ENCODE measurements around the gene SCTR. TPM values are rescaled to one million over a fixed set of nuclear protein-coding genes. Genes with fewer than 3 reads are reported as not detected.
"Not testable (repeated sequence)": the region's sequence is repeated elsewhere in the genome, so short reads cannot be mapped to it uniquely, and the experiment has no call there.

The SCTR gene
- total and polyA plus RNA-seq, 12 donors, result 0.33 to 8.3 (median 0.46) TPM; not detected in 5

DNA sequence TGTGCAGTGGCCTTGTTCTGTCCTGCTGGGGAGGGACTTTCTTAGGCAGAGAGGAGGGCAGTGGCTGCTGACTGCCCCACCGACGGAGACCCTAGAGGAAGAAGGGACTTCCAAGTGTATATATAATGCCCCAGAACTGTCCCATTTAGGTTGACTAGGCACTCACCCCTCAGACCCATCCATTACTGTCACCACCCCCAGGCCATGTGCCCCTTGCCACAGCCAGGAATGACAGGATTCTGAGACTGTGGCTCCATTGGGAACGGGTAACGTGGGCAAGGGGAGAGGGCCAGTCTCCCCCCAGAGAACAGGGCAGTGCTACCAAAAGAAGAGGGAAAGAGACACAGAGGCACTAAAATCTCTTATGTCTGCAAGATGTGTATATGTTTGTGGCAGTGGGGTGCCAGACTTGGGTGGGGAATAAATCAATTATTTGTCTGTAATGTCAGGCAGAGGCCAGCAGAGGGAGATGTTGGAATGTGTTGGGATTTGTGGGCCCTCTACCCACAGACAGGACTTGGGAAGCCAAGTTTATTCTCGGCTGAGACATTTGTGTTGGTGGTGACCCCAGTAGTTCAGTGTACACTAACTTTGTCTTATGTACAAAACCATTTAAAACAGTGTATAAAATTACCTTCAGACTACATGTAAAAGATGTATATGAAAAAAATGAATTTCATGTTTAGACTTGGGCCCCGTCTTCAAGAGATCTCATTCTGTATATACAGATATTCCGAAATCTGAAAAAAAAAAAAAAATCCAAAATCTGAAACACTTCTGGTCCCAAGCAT, 116.7 kb downstream of the SCTR start:
- intact Hi-C loops (cut with DNase I), result loop anchor here (2.0 to 10.0 kb wide), 3 partner anchors 69 to 250 kb away; no protein-coding TSS in a partner anchor
- no peaks in the 10 kb centered on the region for H3K27me3 ChIP-seq
- peaks cover 0 to 7% of the 10 kb centered on the region in 2 donors for H3K4me1 ChIP-seq (replicated peaks in 1 of 2)
- 70 to 76% (median 73%) methylated on average over 7 of the region's 7 CpGs for WGBS, 4 donors
- no peaks in the 10 kb centered on the region for H3K9me3 ChIP-seq (replicated peaks in 1 of 3)
- no peak for TF ChIP-seq POLR2A (IDR thresholded peaks at IDR 0.05)
- TF ChIP-seq CTCF (IDR thresholded peaks at IDR 0.05), result peak; percentile 72 to 97 (median 91)
- H3K4me3 ChIP-seq, result no peak overlapping the region
- no peaks in the 10 kb centered on the region for H3K36me3 ChIP-seq (replicated peaks in 1 of 2)
- DNase-seq, result peak; percentile 42 to 82 (median 59)
- no peak overlapping the region for H3K27ac ChIP-seq

DNA sequence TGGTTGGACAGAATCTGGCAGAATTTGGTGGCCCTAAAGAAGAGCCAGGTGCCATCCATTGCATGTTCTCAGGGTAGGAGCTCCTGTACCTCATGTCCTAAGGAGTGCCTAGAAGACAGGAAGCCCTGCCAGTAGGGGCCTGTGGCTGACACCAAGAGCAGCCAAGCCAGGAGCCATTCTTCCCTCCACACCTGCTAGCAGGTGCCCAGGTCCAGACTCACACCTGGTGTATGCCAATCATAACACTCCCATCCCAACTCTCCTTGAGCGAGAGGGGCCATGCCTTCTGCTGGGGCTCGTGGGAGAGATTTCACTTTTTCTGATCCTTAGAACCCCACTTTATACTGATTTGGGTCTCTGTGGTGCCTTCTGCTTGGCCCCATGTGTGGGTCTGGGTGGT, 119.1 kb downstream of the SCTR start:
- H3K9me3 ChIP-seq (replicated peaks in 1 of 3), result no peaks in the 10 kb centered on the region
- intact Hi-C loops (cut with DNase I), result loop anchor here (5.0 to 10.0 kb wide), 2 partner anchors 250 to 252 kb away; no protein-coding TSS in a partner anchor
- no peaks in the 10 kb centered on the region for H3K36me3 ChIP-seq (replicated peaks in 1 of 2)
- no peak for DNase-seq
- H3K27me3 ChIP-seq, result no peaks in the 10 kb centered on the region
- H3K4me3 ChIP-seq, result no peak overlapping the region
- peaks cover 0 to 10% of the 10 kb centered on the region in 2 donors for H3K4me1 ChIP-seq (replicated peaks in 1 of 2)
- no peak for TF ChIP-seq POLR2A (IDR thresholded peaks at IDR 0.05)
- TF ChIP-seq CTCF (IDR thresholded peaks at IDR 0.05), result no peak
- no peak overlapping the region for H3K27ac ChIP-seq
- WGBS, 4 donors, result 83 to 100% (median 88%) methylated on average over 2 of the region's 2 CpGs; no CpG with 5 or more reads in 1 of the 4 donors

GRCh38 chr2:119403618-119404017, 120.7 kb downstream of the SCTR start:
- not testable (repeated sequence) for H3K4me1 ChIP-seq (replicated peaks in 1 of 2); H3K36me3 ChIP-seq (replicated peaks in 1 of 2); H3K9me3 ChIP-seq (replicated peaks in 1 of 3); H3K27me3 ChIP-seq; DNase-seq; H3K27ac ChIP-seq; H3K4me3 ChIP-seq
- intact Hi-C loops (cut with DNase I), result loop anchor here in 1 of 2 donors (10.0 kb wide), 1 partner anchor 251 kb away; no protein-coding TSS in a partner anchor
- WGBS, 4 donors, result 86 to 90% (median 88%) methylated on average over 12 of the region's 12 CpGs

DNA sequence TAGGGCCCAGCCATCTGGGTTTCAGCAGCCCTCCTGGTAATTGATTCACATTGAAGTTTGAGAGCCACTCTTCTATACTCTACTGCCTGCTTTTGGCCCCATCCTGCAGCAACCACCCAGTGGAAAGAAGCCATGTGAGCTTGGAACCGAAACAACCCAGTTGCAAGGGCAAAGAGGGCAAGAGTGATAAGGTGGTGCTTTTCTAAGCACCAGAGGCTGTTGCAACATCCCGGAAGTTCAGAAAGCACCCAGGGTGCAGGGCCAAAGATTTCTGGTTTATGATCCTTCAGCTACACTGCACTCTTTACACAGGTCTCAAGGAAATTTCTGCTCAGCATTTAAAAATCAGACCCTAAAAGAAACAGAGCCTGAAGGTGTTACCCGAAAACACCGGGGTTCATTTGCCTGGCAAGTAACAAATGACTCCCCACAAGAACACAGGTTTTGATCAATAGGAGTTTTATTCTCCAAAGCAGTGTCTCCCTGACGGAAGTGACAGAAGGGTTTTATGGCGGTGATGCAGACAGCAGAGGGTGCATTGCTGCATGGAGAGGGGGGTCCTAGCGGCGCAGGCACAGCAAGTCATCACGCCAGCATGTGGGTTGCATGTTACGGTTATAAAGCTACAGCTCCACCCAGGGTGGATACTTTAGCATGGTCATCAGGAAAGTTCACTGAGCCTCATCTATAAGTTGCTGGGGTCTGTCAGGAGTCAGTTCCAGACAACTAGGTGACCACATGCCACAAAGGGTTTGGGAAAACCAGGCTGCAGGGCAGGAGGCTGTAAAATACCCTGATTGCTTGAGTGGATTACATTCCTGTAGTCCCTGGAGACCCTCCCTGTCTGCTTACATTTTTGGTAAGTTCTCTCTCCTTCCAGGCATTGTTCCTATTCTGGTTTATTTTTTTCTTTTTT, 121.4 kb downstream of the SCTR start:
- intact Hi-C loops (cut with DNase I), result loop anchor here in 1 of 2 donors (10.0 kb wide), 1 partner anchor 252 kb away; no protein-coding TSS in a partner anchor
- H3K4me3 ChIP-seq, result no peak overlapping the region
- peaks cover 0 to 7% of the 10 kb centered on the region in 2 donors for H3K4me1 ChIP-seq (replicated peaks in 1 of 2)
- no peaks in the 10 kb centered on the region for H3K36me3 ChIP-seq (replicated peaks in 1 of 2)
- peak in 5 of 7 donors; percentile 42 to 71 (median 53) for DNase-seq
- H3K27me3 ChIP-seq, result no peaks in the 10 kb centered on the region
- TF ChIP-seq POLR2A (IDR thresholded peaks at IDR 0.05) (no peak), CTCF (IDR thresholded peaks at IDR 0.05) (no peak)
- H3K9me3 ChIP-seq (replicated peaks in 1 of 3), result no peaks in the 10 kb centered on the region
- H3K27ac ChIP-seq, result no peak overlapping the region
- 73 to 77% (median 74%) methylated on average over 9 to 10 of the region's 10 CpGs for WGBS, 4 donors

Data from adrenal gland (tissue), 12 donors.